CD4-positive, CD25-positive, alpha-beta regulatory T cell (primary cell): ENCODE data around the gene ALG10B. TPM values are rescaled to one million over a fixed set of nuclear protein-coding genes. Genes with fewer than 3 reads are reported as not detected.
"Not testable (repeated sequence)": the region's sequence is repeated elsewhere in the genome, so short reads cannot be mapped to it uniquely, and the experiment has no call there.

Experiments used
- ATAC-seq, 2 donors: fragments of 150-1000 bp; cut with Tn5 transposase; one replicate each; pipeline ENCODE4 v1.10.0; 2021; ENCODE audit warnings: low read depth in 2 of 2, moderate number of reproducible peaks in 2 of 2, moderate library complexity in 1 of 2
- DNase-seq, 3 donors: peaks; one replicate each; pipeline versions ENCODE4 v3.0.0 to v3.0.0-alpha.2; 2012 to 2022; ENCODE audit warnings: mixed read lengths in 1 of 3
- H3K27ac ChIP-seq: one replicate; pipeline ENCODE4 v1.7.0; 2013; ENCODE audit warnings: mild to moderate bottlenecking, low read length; ENCODE audit not compliant: insufficient read depth, poor library complexity, severe bottlenecking
- H3K27me3 ChIP-seq: one replicate; pipeline ENCODE4 v1.7.0; 2013; ENCODE audit warnings: low read length; ENCODE audit not compliant: control insufficient read depth, insufficient read depth
- H3K36me3 ChIP-seq: one replicate; pipeline ENCODE4 v1.7.0; 2013; ENCODE audit warnings: mild to moderate bottlenecking, low read length, moderate library complexity; ENCODE audit not compliant: control insufficient read depth, insufficient read depth
- H3K4me1 ChIP-seq: 2 replicates; pipeline ENCODE4 v1.7.0; 2013; ENCODE audit warnings: mild to moderate bottlenecking, low read length; ENCODE audit not compliant: insufficient read depth, control insufficient read depth, poor library complexity, severe bottlenecking
- H3K4me3 ChIP-seq: one replicate; pipeline ENCODE4 v1.7.0; 2013; ENCODE audit warnings: low read depth, mild to moderate bottlenecking, low read length, moderate library complexity
- H3K9me3 ChIP-seq, 2 experiments: 1 replicate in 1 of 2; 2 replicates in 1 of 2; pipeline ENCODE4 v1.7.0; 2013; ENCODE audit warnings: low read length in 2 of 2, mild to moderate bottlenecking in 1 of 2, moderate library complexity in 1 of 2; ENCODE audit not compliant: control insufficient read depth in 2 of 2
- H3K27ac Mint-ChIP-seq, 3 donors: one replicate each; pipeline ENCODE4 v1.8.0; 2020 to 2022; ENCODE audit warnings: mild to moderate bottlenecking in 3 of 3, mixed read lengths in 3 of 3, moderate library complexity in 2 of 3
- H3K27me3 Mint-ChIP-seq: one replicate; pipeline ENCODE4 v1.8.0; 2022; ENCODE audit warnings: mild to moderate bottlenecking, mixed read lengths
- H3K36me3 Mint-ChIP-seq: one replicate; pipeline ENCODE4 v1.8.0; 2020; ENCODE audit warnings: mixed read lengths
- H3K4me1 Mint-ChIP-seq, 4 donors: one replicate each; pipeline ENCODE4 v1.8.0; 2020 to 2022; ENCODE audit warnings: mixed read lengths in 4 of 4, mild to moderate bottlenecking in 1 of 4
- H3K4me3 Mint-ChIP-seq, 4 donors: one replicate each; pipeline ENCODE4 v1.8.0; 2020 to 2022; ENCODE audit warnings: mild to moderate bottlenecking in 4 of 4, mixed read lengths in 4 of 4, moderate library complexity in 3 of 4
- H3K9me3 Mint-ChIP-seq, 7 donors: one replicate each; pipeline ENCODE4 v1.8.0; 2020 to 2022; ENCODE audit warnings: mixed read lengths in 7 of 7, mild to moderate bottlenecking in 3 of 7, moderate library complexity in 2 of 7
- polyA plus RNA-seq, 4 donors: library from polyadenylated mRNA; unstranded; fragments of 300-500 nt; fragmentation: Illumina TruSeq; gene quantifications; one replicate each; pipeline ENCODE4 v1.2.3, GENCODE V29; 2021
- total RNA-seq: library from RNA; stranded (reverse); gene quantifications from one replicate; pipeline ENCODE4 v1.2.3, GENCODE V29; 2022

The ALG10B gene
- total RNA-seq: 5.3 TPM
- polyA plus RNA-seq: 1 to 10 TPM in 3 of 4 donors, under 1 TPM in 1; 0.95 to 3.2 (median 1.3) TPM

GRCh38 chr12:38316391-38317129 is at the start of gene ALG10B:
Gene ALG10B, plus strand, starts transcription at chr12:38316774. Its CDS starts 120 bp downstream, at chr12:38316894.
- Histone ChIP-seq H3K9me3 (no peaks in the 10 kb centered on the region), H3K4me3 (peak within 1 kb of the TSS; percentile 82), H3K27ac (peak within 1 kb of the TSS; percentile 88), H3K4me1 (peaks cover 13% of the 10 kb centered on the region), H3K27me3 (peaks cover 2% of the 10 kb centered on the region), H3K36me3 (no peaks in the 10 kb centered on the region)
- Mint-ChIP-seq H3K4me1 (peaks cover 3 to 41% (median 25%) of the 10 kb centered on the region in 4 donors), H3K9me3 (no peaks in the 10 kb centered on the region), H3K27me3 (peaks cover 20% of the 10 kb centered on the region), H3K4me3 (peak within 1 kb of the TSS; percentile 93 to 100 (median 96)), H3K36me3 (peaks cover 10% of the 10 kb centered on the region), H3K27ac (peak within 1 kb of the TSS; percentile 96 to 99 (median 99))
- peak; percentile 99 for ATAC-seq
- peak; percentile 86 to 97 (median 93) for DNase-seq

GRCh38 chr12:38268612-38269011 is 48.0 kb upstream of the ALG10B start:
- DNase-seq: no peak
- Histone ChIP-seq H3K9me3 (no peaks in the 10 kb centered on the region), H3K36me3 (no peaks in the 10 kb centered on the region), H3K27me3 (no peaks in the 10 kb centered on the region), H3K27ac (no peak overlapping the region), H3K4me1 (no peaks in the 10 kb centered on the region), H3K4me3 (no peak overlapping the region)
- peaks cover 0 to 4% (median 3%) of the 10 kb centered on the region in 7 donors for H3K9me3 Mint-ChIP-seq
- H3K4me3 Mint-ChIP-seq: no peak overlapping the region
- ATAC-seq: no peak
- no peak overlapping the region for H3K27ac Mint-ChIP-seq
- H3K36me3 Mint-ChIP-seq: no peaks in the 10 kb centered on the region
- no peaks in the 10 kb centered on the region for H3K4me1 Mint-ChIP-seq
- H3K27me3 Mint-ChIP-seq: no peaks in the 10 kb centered on the region

GRCh38 chr12:38269897-38270296 is 46.7 kb upstream of the ALG10B start:
- Mint-ChIP-seq H3K4me1 (no peaks in the 10 kb centered on the region), H3K9me3 (peaks cover 0 to 4% (median 3%) of the 10 kb centered on the region in 7 donors), H3K4me3 (no peak overlapping the region), H3K27ac (no peak overlapping the region), H3K36me3 (no peaks in the 10 kb centered on the region), H3K27me3 (no peaks in the 10 kb centered on the region)
- Histone ChIP-seq H3K9me3 (no peaks in the 10 kb centered on the region), H3K4me3 (no peak overlapping the region), H3K36me3 (no peaks in the 10 kb centered on the region), H3K27ac (no peak overlapping the region), H3K4me1 (no peaks in the 10 kb centered on the region), H3K27me3 (no peaks in the 10 kb centered on the region)
- DNase-seq: no peak
- ATAC-seq: no peak

- H3K27ac ChIP-seq: no peak overlapping the region
- no peaks in the 10 kb centered on the region for H3K36me3 Mint-ChIP-seq
- no peaks in the 10 kb centered on the region for H3K27me3 Mint-ChIP-seq
- no peaks in the 10 kb centered on the region for H3K4me1 ChIP-seq
- no peak overlapping the region for H3K4me3 ChIP-seq
- no peak overlapping the region for H3K27ac Mint-ChIP-seq
- DNase-seq (no peak), ATAC-seq (no peak)
- H3K4me3 Mint-ChIP-seq: no peak overlapping the region
- H3K4me1 Mint-ChIP-seq: no peaks in the 10 kb centered on the region
- H3K27me3 ChIP-seq: no peaks in the 10 kb centered on the region
- H3K36me3 ChIP-seq: no peaks in the 10 kb centered on the region
- no peaks in the 10 kb centered on the region for H3K9me3 ChIP-seq
- H3K9me3 Mint-ChIP-seq: peaks cover 0 to 6% (median 2%) of the 10 kb centered on the region in 7 donors
Measured at GRCh38 chr12:38279756-38280155, 36.8 kb upstream of the ALG10B start.

GRCh38 chr12:38282886-38283285 is 33.7 kb upstream of the ALG10B start:
- Mint-ChIP-seq H3K4me3 (no peak overlapping the region), H3K36me3 (no peaks in the 10 kb centered on the region), H3K4me1 (no peaks in the 10 kb centered on the region), H3K27me3 (no peaks in the 10 kb centered on the region), H3K27ac (no peak overlapping the region), H3K9me3 (peaks cover 0 to 6% (median 0%) of the 10 kb centered on the region in 7 donors)
- H3K4me3 ChIP-seq: no peak overlapping the region
- no peaks in the 10 kb centered on the region for H3K36me3 ChIP-seq
- DNase-seq (no peak), ATAC-seq (no peak)
- no peak overlapping the region for H3K27ac ChIP-seq
- H3K9me3 ChIP-seq: no peaks in the 10 kb centered on the region
- no peaks in the 10 kb centered on the region for H3K27me3 ChIP-seq
- no peaks in the 10 kb centered on the region for H3K4me1 ChIP-seq

- Histone ChIP-seq H3K27me3 (no peaks in the 10 kb centered on the region), H3K4me3 (no peak overlapping the region), H3K36me3 (no peaks in the 10 kb centered on the region), H3K9me3 (no peaks in the 10 kb centered on the region), H3K27ac (no peak overlapping the region), H3K4me1 (no peaks in the 10 kb centered on the region)
- Mint-ChIP-seq H3K27me3 (no peaks in the 10 kb centered on the region), H3K4me3 (no peak overlapping the region), H3K27ac (no peak overlapping the region), H3K4me1 (no peaks in the 10 kb centered on the region), H3K36me3 (no peaks in the 10 kb centered on the region), H3K9me3 (peaks cover 0 to 3% (median 0%) of the 10 kb centered on the region in 7 donors)
- DNase-seq: no peak
- no peak for ATAC-seq
Measured at GRCh38 chr12:38289396-38289795, 27.2 kb upstream of the ALG10B start.

- Mint-ChIP-seq H3K9me3 (peaks cover 0 to 6% (median 0%) of the 10 kb centered on the region in 7 donors), H3K4me1 (no peaks in the 10 kb centered on the region), H3K27me3 (no peaks in the 10 kb centered on the region), H3K36me3 (no peaks in the 10 kb centered on the region), H3K4me3 (no peak overlapping the region), H3K27ac (no peak overlapping the region)
- Histone ChIP-seq H3K36me3 (no peaks in the 10 kb centered on the region), H3K27ac (no peak overlapping the region), H3K4me1 (no peaks in the 10 kb centered on the region), H3K9me3 (no peaks in the 10 kb centered on the region), H3K4me3 (no peak overlapping the region), H3K27me3 (no peaks in the 10 kb centered on the region)
- DNase-seq: no peak
- no peak for ATAC-seq
Measured at GRCh38 chr12:38291160-38291559, 25.4 kb upstream of the ALG10B start.

- H3K4me3 ChIP-seq, H3K4me1 Mint-ChIP-seq, H3K9me3 ChIP-seq, H3K27ac Mint-ChIP-seq, H3K27me3 Mint-ChIP-seq, H3K36me3 Mint-ChIP-seq, DNase-seq, ATAC-seq, H3K4me1 ChIP-seq, H3K36me3 ChIP-seq, H3K4me3 Mint-ChIP-seq, H3K27me3 ChIP-seq, H3K27ac ChIP-seq: not testable (repeated sequence)
- H3K9me3 Mint-ChIP-seq: peaks cover 0 to 19% (median 4%) of the 10 kb centered on the region in 7 donors
Measured at GRCh38 chr12:38302972-38303371, 13.6 kb upstream of the ALG10B start.
